ENCODE measurements around the gene COMMD2.

- TF ChIP-seq POLR2A (IDR thresholded peaks at IDR 0.05) (no peak), CTCF (IDR thresholded peaks at IDR 0.05) (no peak)
Measured at GRCh38 chr3:149715247-149715646, 37.0 kb downstream of the COMMD2 start.

Measured in right lobe of liver (tissue), 4 donors.